HepG2 (cell line): ENCODE data around the gene LMF2. TPM values are rescaled to one million over a fixed set of nuclear protein-coding genes. Genes with fewer than 3 reads are reported as not detected.
A peak's percentile ranks its signal among the peaks of the same experiment; 100 is the strongest.

Source experiments
- CSRNP1 ChIP-seq: sonication (generic); formaldehyde crosslinking; IDR thresholded peaks from 2 replicates; pipeline ENCODE4 v1.8.1; 2023; ENCODE audit warnings: mild to moderate bottlenecking, missing genetic modification reagents
- ETV6 ChIP-seq: sonication (generic); formaldehyde crosslinking; conservative IDR thresholded peaks from 2 replicates; pipeline ENCODE4 v1.4.0; 2020; ENCODE audit warnings: missing genetic modification reagents
- FOXO1 ChIP-seq: sonication (generic); formaldehyde crosslinking; IDR thresholded peaks from 2 replicates; pipeline ENCODE4 v1.4.0; 2020; ENCODE audit warnings: missing genetic modification reagents
- ISX ChIP-seq: sonication (generic); formaldehyde crosslinking; conservative IDR thresholded peaks from 2 replicates; pipeline ENCODE4 v1.5.0; 2020; ENCODE audit warnings: missing genetic modification reagents
- KMT2B ChIP-seq: IDR thresholded peaks from 2 replicates; pipeline ENCODE4 v1.6.1; 2016; ENCODE audit warnings: missing genetic modification reagents, missing compliant biosample characterization
- MBNL3 ChIP-seq: fragments of 250-450 bp; sonication (Bioruptor Pico); conservative IDR thresholded peaks from 2 replicates; pipeline ENCODE4 v1.8.0; 2022; ENCODE audit warnings: mild to moderate bottlenecking, inconsistent platforms
- MIXL1 ChIP-seq: IDR thresholded peaks from 2 replicates; pipeline ENCODE4 v1.6.1; 2016
- NFYB ChIP-seq: sonication (generic); formaldehyde crosslinking; IDR thresholded peaks from 2 replicates; pipeline ENCODE4 v1.4.0; 2020; ENCODE audit warnings: missing genetic modification reagents
- NR2F6 ChIP-seq, 2 experiments: IDR thresholded peaks; 2 replicates each; pipeline ENCODE4 v1.6.1; 2016; ENCODE audit warnings: antibody characterized with exemption in 1 of 2, mild to moderate bottlenecking in 1 of 2
- RFX1 ChIP-seq: fragments of 450-650 bp; IDR thresholded peaks from 2 replicates; pipeline ENCODE4 v1.6.1; 2017
- SATB2 ChIP-seq: sonication (generic); formaldehyde crosslinking; IDR thresholded peaks from 2 replicates; pipeline ENCODE4 v1.5.0; 2020; ENCODE audit warnings: missing genetic modification reagents
- TAF15 ChIP-seq: fragments of 200-400 bp; formaldehyde crosslinking; IDR thresholded peaks from one replicate; pipeline ENCODE4 v1.6.1; 2018; ENCODE audit warnings: mild to moderate bottlenecking, low read depth, low read length; ENCODE audit not compliant: poor library complexity, severe bottlenecking
- TCF7 ChIP-seq: sonication (generic); IDR thresholded peaks from 2 replicates; pipeline ENCODE4 v1.6.1; 2016; ENCODE audit warnings: antibody characterized with exemption, low read depth
- YEATS2 ChIP-seq: sonication (generic); formaldehyde crosslinking; IDR thresholded peaks from 2 replicates; pipeline ENCODE4 v1.4.0; 2020; ENCODE audit warnings: missing genetic modification reagents, borderline replicate concordance
- ZC3H4 ChIP-seq: sonication (generic); formaldehyde crosslinking; IDR thresholded peaks from 2 replicates; pipeline ENCODE4 v1.4.0; 2020; ENCODE audit warnings: missing genetic modification reagents, borderline replicate concordance
- ZFP36L1 ChIP-seq: sonication (generic); formaldehyde crosslinking; IDR thresholded peaks from 2 replicates; pipeline ENCODE4 v1.8.0; 2022; ENCODE audit warnings: mild to moderate bottlenecking, missing genetic modification reagents, moderate library complexity
- ZNF180 ChIP-seq: sonication (generic); formaldehyde crosslinking; IDR thresholded peaks from 2 replicates; pipeline ENCODE4 v1.4.0; 2020; ENCODE audit warnings: low read depth, missing genetic modification reagents, borderline replicate concordance
- ZNF205 ChIP-seq: IDR thresholded peaks from 2 replicates; pipeline ENCODE4 v1.6.1; 2018; ENCODE audit warnings: missing biosample characterization, missing genetic modification reagents
- ZNF256 ChIP-seq: sonication (generic); formaldehyde crosslinking; conservative IDR thresholded peaks from 2 replicates; pipeline ENCODE4 v1.4.0; 2020; ENCODE audit warnings: missing genetic modification reagents
- ZNF652 ChIP-seq: IDR thresholded peaks from 2 replicates; pipeline ENCODE4 v1.6.1; 2016; ENCODE audit warnings: low read depth, borderline replicate concordance
- ZSCAN9 ChIP-seq: IDR thresholded peaks from 2 replicates; pipeline ENCODE4 v1.6.1; 2016; ENCODE audit warnings: borderline replicate concordance
- polyA plus RNA-seq, 8 experiments: library from polyadenylated mRNA; depleted of rRNA in 3 of 8; stranded (reverse) in 7 of 8; unstranded in 1 of 8; fragments of >200 nt; fragmentation: Illumina TruSeq in 4 of 8; extraction: Trizol in 4 of 8; gene quantifications; 2 replicates each; pipeline versions ENCODE4 v1.2.1 to v1.2.3, GENCODE V29; 2011 to 2016; ENCODE audit warnings: low read depth in 4 of 8, missing spikeins in 1 of 8, mixed read lengths in 1 of 8; ENCODE audit not compliant: insufficient read depth in 1 of 8
- total RNA-seq, 5 experiments: library from RNA; depleted of rRNA; stranded (reverse); fragments of >200 nt; fragmentation: Illumina TruSeq; extraction: Trizol; gene quantifications; 2 replicates each; pipeline ENCODE4 v1.2.3, GENCODE V29; 2016; ENCODE audit warnings: low read depth in 1 of 5
- TF ChIP-seq, protein P1 (sequence below): sonication (generic); formaldehyde crosslinking; IDR thresholded peaks from 2 replicates; pipeline ENCODE4 v1.4.0; 2020; ENCODE audit warnings: missing genetic modification reagents
- TF ChIP-seq, protein P2 (sequence below): sonication (generic); formaldehyde crosslinking; IDR thresholded peaks from 2 replicates; pipeline ENCODE4 v1.5.0; 2020; ENCODE audit warnings: mild to moderate bottlenecking, missing genetic modification reagents, borderline replicate concordance

The LMF2 gene
- total and polyA plus RNA-seq, 2 of the 13 experiments (the other 11 are each of a cell fraction or from before 2014, with no cell fraction given) = 23.3 to 30.6 TPM

DNA sequence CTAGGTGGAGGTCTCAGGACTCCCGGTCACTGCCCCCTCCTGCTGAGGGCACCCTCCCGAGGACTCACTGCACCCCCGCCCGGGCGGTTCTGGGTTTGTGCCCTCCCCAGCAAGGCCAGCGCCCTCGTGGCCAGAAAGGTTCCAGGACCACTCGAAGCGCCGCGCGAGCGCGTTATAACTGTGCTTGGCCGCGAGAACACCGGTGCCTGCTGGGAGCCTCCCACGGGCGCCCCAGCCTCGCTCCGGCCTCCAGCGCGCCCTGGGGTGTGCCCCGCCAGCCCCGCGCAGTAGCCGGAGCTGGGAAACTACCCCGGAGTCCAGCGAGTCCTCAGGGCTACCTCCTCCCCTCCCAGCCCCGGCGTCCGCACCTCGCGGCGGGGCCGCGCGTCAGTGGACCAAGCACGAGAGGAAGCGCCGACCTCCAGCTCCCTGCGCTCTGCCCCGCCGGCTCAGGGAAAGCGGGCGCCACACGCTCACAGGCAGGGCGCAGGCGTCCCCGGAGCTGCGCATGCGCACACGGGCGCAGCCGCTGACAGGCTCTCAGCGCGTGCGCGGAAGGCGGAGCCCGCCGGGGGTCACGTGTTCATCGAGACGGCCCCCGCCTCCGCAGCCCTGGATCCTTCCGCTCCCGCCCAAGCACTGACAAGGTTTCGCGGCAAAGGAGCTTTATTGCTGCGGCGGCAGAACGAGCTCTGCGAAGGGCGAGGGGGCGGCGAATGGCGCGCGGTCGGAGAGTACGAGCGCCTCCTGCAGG, 17.8 kb upstream of the LMF2 start, which contains the start of gene SCO2 (continued):
- TF ChIP-seq, protein P1, sequence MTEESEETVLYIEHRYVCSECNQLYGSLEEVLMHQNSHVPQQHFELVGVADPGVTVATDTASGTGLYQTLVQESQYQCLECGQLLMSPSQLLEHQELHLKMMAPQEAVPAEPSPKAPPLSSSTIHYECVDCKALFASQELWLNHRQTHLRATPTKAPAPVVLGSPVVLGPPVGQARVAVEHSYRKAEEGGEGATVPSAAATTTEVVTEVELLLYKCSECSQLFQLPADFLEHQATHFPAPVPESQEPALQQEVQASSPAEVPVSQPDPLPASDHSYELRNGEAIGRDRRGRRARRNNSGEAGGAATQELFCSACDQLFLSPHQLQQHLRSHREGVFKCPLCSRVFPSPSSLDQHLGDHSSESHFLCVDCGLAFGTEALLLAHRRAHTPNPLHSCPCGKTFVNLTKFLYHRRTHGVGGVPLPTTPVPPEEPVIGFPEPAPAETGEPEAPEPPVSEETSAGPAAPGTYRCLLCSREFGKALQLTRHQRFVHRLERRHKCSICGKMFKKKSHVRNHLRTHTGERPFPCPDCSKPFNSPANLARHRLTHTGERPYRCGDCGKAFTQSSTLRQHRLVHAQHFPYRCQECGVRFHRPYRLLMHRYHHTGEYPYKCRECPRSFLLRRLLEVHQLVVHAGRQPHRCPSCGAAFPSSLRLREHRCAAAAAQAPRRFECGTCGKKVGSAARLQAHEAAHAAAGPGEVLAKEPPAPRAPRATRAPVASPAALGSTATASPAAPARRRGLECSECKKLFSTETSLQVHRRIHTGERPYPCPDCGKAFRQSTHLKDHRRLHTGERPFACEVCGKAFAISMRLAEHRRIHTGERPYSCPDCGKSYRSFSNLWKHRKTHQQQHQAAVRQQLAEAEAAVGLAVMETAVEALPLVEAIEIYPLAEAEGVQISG (CRISPR knock-in tag) = no peak; the same call in 1 of the 2 replicates
- TF ChIP-seq TAF15 (no peak), ISX (0 out of 2 replicates have a peak, but pooled peaks have one; percentile 55), KMT2B (CRISPR knock-in tag) (peak; percentile 67), SATB2 (no peak), ETV6 (CRISPR knock-in tag) (no peak), CSRNP1 (no peak; the same call in none of the 2 replicates), ZFP36L1 (peak; percentile 89; the same call in 1 of the 2 replicates), ZNF205 (peak; percentile 87; the same call in 1 of the 2 replicates), ZC3H4 (no peak), ZNF652 (CRISPR knock-in tag) (no peak), NFYB (peak; percentile 18; the same call in 1 of the 2 replicates), NR2F6 (IDR thresholded peaks at IDR 0.05) (no peak), NR2F6 (CRISPR knock-in tag; IDR thresholded peaks at IDR 0.05) (no peak), TCF7 (no peak; the same call in 1 of the 2 replicates), RFX1 (no peak), MBNL3 (CRISPR knock-in tag) (no peak), MIXL1 (CRISPR knock-in tag) (peak; percentile 37; the same call in 1 of the 2 replicates), ZSCAN9 (CRISPR knock-in tag) (peak; percentile 45; the same call in 1 of the 2 replicates), ZNF256 (no peak), YEATS2 (CRISPR knock-in tag) (peak; percentile 50), ZNF180 (CRISPR knock-in tag) (no peak; the same call in 1 of the 2 replicates), FOXO1 (CRISPR knock-in tag) (0 out of 2 replicates have a peak, but pooled peaks have one; percentile 16)
- TF ChIP-seq, protein P2, sequence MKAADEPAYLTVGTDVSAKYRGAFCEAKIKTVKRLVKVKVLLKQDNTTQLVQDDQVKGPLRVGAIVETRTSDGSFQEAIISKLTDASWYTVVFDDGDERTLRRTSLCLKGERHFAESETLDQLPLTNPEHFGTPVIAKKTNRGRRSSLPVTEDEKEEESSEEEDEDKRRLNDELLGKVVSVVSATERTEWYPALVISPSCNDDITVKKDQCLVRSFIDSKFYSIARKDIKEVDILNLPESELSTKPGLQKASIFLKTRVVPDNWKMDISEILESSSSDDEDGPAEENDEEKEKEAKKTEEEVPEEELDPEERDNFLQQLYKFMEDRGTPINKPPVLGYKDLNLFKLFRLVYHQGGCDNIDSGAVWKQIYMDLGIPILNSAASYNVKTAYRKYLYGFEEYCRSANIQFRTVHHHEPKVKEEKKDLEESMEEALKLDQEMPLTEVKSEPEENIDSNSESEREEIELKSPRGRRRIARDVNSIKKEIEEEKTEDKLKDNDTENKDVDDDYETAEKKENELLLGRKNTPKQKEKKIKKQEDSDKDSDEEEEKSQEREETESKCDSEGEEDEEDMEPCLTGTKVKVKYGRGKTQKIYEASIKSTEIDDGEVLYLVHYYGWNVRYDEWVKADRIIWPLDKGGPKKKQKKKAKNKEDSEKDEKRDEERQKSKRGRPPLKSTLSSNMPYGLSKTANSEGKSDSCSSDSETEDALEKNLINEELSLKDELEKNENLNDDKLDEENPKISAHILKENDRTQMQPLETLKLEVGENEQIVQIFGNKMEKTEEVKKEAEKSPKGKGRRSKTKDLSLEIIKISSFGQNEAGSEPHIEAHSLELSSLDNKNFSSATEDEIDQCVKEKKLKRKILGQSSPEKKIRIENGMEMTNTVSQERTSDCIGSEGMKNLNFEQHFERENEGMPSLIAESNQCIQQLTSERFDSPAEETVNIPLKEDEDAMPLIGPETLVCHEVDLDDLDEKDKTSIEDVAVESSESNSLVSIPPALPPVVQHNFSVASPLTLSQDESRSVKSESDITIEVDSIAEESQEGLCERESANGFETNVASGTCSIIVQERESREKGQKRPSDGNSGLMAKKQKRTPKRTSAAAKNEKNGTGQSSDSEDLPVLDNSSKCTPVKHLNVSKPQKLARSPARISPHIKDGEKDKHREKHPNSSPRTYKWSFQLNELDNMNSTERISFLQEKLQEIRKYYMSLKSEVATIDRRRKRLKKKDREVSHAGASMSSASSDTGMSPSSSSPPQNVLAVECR = peak; percentile 84
